Daoy (cell line): Measurements from ENCODE around the gene TUBGCP6. TPM values are rescaled to one million over a fixed set of nuclear protein-coding genes. Genes with fewer than 3 reads are reported as not detected.

Experiments used
- DNase-seq: peaks from one replicate; pipeline ENCODE4 v3.0.0-alpha.2; 2015; ENCODE audit warnings: low read depth
- total RNA-seq: library from RNA; depleted of rRNA; stranded (reverse); fragments of >200 nt; shearing (Covaris generic); gene quantifications from 2 replicates; pipeline ENCODE4 v1.2.3, GENCODE V29; 2014

The TUBGCP6 gene
- total RNA-seq, 1 experiment from 2014 or later = 17.3 TPM

DNA sequence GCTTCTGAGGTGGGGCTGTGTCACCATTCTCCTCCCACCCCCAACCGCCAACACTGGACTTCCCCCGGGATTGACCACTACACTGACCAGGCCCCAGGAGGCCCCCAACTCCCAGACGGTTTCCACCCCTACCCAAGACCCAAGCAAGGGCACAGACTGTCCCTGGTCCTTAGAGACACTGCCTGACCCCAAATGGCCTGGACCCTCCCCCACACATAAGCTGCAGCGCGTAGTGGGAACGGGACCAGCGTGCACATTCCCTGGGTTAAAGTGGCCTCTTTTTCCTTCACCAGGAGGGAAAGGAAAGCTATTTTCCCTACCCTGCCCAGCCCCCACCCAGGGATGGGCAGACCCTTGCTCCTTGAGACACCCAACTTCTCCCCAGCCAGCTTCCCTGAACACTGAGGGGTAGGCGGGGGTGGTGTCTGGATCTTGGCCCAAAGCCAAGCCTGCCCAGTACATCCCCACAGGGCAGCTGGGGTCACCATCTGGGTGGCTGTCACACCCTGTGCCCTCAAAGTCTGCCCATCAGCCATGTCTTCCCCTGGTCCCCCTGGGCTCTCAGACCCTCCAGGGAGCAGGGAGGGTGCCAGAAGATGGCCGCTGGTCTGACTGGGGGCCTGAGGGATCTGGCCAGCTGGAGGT, 18.3 kb upstream of the TUBGCP6 start:
- no peak for DNase-seq

DNA sequence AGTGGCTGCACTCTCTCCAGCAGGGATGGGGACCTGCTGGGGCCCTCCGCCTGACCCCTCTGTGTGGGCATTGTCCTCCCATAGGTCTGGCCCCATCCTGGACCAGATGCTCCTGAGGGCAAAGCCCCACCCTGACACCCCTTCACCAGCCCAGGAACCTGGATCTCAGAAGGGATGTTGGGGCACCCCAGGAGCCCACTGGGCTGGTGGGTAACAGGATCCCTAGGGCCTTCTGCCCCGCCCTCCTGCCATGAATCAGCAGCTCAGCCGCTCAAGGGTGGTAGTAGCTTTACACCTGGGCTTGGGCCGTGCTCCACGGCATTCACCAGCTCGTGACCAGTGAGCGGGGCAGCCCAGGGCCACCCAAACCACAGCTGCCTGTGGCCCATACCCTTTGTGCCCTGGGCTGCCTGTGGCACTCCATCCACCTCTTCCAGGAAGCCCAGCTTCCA, 17.7 kb upstream of the TUBGCP6 start:
- DNase-seq = peak; percentile 62

- DNase-seq = peak; percentile 46
Observed at GRCh38 chr22:50261615-50262459, 17.0 kb upstream of the TUBGCP6 start, which contains the start of gene MAPK12. TSS of gene MAPK12 (minus strand) at chr22:50261683. CDS start at chr22:50261509, 174 bp downstream.

GRCh38 chr22:50260801-50261614, 16.2 kb upstream of the TUBGCP6 start:
- DNase-seq = peak; percentile 76

GRCh38 chr22:50260434-50260800, 15.6 kb upstream of the TUBGCP6 start:
- DNase-seq = no peak

DNA sequence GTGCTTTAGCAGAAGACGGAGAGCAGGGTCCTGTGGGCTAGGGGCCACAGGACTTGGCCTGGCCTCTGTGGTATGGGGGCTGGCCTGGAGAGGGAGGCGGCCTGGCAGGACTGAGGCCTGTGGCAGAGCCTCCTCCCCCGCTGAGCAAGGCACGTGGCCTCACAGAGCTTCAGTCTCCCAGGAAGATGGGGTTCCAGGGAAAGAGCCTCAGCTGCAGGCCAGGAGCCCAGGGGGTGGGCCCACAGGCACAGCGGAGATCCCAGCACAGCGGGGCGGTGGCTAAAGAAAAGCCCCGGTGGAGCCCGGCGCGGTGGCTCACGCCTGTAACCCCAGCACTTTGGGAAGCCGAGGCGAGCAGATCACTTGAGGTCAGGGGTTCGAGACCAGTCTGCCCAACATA, 14.5 kb upstream of the TUBGCP6 start:
- DNase-seq = no peak

GRCh38 chr22:50258361-50259292, 13.8 kb upstream of the TUBGCP6 start:
- no peak for DNase-seq

DNA sequence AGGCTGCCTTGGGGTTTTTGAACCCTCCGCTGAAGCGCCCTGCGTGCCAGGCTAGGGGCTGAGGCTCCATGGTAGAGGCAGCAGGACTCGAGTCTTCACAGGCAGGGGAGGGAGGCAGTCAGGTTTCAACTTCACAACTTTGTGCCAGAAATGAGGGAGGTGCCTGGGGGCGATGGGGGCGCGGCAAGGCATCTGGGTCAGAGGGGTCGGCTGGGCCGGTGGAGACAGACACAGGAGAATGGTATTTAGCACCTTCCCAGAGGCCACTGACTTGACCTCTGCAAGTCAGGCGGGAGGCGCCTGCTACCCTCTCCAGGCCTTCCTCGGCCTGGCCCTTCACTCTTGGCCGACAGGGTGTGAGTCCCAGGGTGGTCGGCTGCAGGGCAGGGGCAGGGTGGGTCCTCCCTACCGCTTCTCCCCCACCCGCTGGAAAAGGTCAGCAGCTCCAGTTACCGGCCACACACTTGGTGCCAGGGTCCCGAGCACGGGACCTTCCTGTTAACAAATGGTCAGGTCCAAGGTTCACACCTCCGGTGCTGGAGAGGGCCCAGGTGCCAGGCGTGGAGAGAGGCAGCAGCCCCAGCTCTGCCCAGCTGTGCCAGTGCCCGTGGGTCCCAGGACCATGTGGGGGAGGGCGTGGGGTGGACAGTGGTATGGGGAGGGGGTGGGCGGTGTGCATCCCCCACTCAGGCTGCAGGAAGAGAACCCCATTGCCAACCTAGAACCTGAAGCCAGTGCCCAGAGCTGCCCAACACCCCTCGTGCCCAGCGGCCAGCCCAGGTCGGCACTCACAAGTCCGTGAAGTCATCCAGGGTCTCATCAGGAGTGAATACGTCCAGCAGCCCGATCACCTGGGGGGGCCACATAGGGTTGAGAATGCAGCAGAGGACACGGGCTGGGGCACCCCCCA, 12.9 kb upstream of the TUBGCP6 start:
- DNase-seq = no peak

GRCh38 chr22:50257041-50257440, 12.2 kb upstream of the TUBGCP6 start:
- no peak for DNase-seq

DNA sequence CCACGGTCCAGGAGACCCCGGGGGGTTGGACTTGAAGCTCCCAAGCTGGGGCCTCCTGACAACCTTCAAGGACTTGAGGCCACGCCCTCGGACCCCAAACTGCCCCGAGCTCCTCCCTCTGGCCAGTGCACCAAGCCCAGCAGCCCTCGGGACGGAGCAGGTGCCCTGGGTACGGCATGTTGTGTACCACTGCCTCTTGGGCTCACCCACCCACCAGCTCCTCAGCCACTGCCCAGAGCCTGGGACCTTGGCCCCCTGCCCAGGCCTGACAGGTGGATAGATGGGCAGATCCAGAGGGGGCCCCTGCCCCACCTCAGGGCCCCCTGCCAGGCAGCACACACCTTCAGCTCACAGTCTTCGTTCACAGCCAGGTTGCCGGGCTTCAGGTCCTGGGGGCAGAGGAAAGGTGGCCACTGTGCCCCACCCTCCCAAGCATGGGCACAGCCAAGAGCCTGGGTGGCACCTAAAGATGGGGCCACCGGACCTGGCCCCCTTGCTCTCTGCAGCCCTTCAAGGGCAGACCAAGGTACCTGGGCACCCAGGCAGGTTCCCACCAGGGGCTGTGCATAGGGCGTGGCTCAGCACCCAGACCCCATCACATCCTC, 11.5 kb upstream of the TUBGCP6 start:
- no peak for DNase-seq

DNA sequence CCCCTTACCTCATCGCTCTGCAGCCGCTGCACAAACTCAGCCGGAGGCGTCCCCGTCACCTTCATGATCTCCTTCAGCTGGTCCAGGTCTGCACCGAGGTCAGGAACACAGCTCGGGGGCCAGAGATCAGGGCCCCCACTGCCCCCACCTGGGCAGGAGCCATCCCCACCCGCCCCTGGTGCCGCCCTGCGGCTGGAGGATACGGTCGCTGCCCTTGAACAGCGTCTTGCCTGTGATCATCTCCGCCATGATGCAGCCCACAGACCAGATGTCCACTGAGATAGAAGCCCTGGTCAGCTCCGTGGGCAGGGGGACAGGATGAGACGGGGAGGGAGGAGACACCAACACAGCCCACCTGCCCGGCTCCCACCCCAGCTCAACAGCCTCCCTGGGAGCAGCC, 10.8 kb upstream of the TUBGCP6 start:
- no peak for DNase-seq

DNA sequence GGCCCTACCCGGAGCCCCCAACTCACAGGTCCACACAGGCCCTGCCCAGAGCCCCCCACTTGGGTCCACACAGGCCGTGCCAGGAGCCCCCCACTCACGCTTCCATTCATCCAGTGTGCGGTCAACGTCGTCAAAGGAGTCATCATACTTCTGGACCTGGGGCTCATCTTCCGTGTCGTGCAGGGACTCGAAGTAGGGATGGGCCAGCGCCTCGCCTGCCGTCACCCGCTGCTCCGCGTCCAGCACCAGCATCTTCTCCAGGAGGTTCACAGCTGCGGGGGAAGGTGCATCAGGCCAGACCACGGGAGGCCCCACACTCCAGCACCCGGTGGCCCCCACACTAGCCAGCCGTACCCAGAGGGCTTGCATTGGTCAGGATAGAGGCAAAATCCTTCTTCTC, 10.3 kb upstream of the TUBGCP6 start:
- DNase-seq = no peak

GRCh38 chr22:50253941-50254340, 9.1 kb upstream of the TUBGCP6 start:
- DNase-seq = no peak

DNA sequence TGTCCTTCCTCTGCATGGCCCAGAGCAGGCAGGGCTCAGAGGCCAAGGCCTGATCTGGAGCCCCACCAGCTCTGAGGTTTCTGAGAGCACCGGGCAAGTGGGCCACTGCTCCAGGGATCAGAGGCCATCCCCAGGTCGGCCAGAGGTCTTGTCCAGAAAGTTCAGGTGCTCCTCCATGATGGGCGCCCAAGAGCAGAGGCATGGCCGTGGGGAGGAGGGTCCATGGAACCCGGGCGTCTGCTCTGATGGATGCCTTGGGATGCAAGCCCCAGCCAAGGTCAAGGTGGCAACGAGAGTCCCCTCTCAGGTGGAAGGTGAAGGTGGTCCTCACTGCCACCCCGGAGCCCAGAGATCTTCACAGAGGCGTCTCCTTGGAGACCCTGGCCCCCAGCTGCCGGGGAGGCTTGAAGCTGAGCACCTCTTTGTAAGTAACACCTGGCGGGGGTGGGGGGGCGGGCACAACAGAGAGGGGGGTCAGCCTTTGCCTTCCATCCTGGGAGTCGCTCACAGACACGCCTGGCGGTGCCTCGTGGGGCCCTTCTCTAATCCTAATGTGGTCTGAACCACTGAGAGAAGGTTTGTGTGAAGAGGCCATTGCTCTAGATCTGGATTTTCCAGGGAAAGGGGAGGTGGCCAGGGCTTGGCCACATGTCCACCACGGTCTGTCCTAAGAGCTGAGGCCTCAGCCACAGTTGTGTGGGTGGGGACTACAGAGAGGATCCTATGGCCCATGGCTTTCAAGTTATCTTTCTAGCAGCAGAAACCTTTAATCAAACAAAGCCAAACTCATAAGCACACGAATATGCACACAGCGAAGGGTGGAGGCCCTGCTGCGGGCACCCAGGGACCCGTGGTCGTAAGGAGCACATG, 8.5 kb upstream of the TUBGCP6 start:
- no peak for DNase-seq

- DNase-seq = peak; percentile 76
Observed at GRCh38 chr22:50252082-50253045, 7.5 kb upstream of the TUBGCP6 start.

GRCh38 chr22:50251477-50252081, 6.8 kb upstream of the TUBGCP6 start:
- DNase-seq = no peak
